ENCODE measurements around the gene CROCC2.

The CROCC2 gene

DNA sequence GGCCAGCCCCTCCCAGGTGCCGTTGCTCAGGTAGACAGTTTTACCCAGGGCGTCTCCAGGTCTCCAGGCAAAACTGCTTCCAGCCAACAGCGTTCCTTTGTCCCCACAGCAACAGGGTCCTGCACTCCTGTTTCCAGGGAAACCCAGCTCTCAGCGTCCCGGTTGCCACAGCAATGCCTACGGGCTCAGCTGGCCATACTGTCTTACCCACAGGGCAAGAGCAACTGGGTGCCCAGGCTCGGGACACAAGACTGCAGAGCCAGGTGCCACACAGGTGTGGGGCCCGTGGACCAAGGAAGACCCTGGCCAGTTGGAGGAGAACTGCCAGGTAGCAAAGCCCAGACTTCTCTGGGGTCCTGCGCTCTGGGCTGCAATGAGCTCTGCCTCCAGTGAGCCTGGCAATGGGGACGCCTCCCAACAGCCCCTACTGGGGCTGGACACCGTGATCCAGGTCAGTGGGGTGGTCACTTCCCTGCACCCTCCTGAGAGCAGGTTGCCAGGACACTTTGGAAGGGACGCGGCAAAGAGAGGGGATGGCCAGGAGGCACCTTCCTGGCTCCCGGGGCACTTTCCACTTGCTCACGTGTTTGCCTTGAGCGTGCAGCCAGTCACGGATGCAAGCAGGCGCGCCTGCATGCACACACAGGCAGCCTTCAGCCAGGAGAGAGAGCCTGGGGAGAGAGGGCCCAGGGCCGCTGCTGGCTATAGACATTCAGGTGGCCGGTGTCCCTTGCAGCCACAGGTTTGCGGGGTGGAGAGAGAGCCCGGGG, at the start of gene CROCC2:
CROCC2 (plus strand) TSS at position 196 of the 770 bp plus-strand sequence; CDS start at position 374, 178 bp downstream.
- Histone ChIP-seq H3K27ac (ENCODE audit: low read depth, low read length) (no peak within 1 kb of the TSS), H3K36me3 (ENCODE audit: control insufficient read depth, insufficient read depth, low read length) (no peaks in the 10 kb centered on the region), H3K4me1 (ENCODE audit: control insufficient read depth, insufficient read depth, low read length) (no peaks in the 10 kb centered on the region), H3K9ac (ENCODE audit: low read length) (no peak within 1 kb of the TSS), H3K4me3 (ENCODE audit: low read depth, low read length) (no peak within 1 kb of the TSS), H3K27me3 (ENCODE audit: control insufficient read depth, insufficient read depth, low read length) (peaks cover 20% of the 10 kb centered on the region; the same call in 1 of the 2 replicates), H3K9me3 (ENCODE audit: control insufficient read depth, insufficient read depth, low read depth, low read length) (no peaks in the 10 kb centered on the region)

GRCh38 chr2:240857039-240858008, 48.8 kb upstream of the CROCC2 start:
- no peaks in the 10 kb centered on the region for H3K4me1 ChIP-seq (ENCODE audit: control insufficient read depth, insufficient read depth, low read length)
- no peak overlapping the region for H3K9ac ChIP-seq (ENCODE audit: low read length)
- no peak overlapping the region for H3K27ac ChIP-seq (ENCODE audit: low read depth, low read length)
- H3K27me3 ChIP-seq (ENCODE audit: control insufficient read depth, insufficient read depth, low read length), result no peaks in the 10 kb centered on the region; the same call in 1 of the 2 replicates
- no peak overlapping the region for H3K4me3 ChIP-seq (ENCODE audit: low read depth, low read length)
- peaks cover 14% of the 10 kb centered on the region for H3K9me3 ChIP-seq (ENCODE audit: control insufficient read depth, insufficient read depth, low read depth, low read length)
- H3K36me3 ChIP-seq (ENCODE audit: control insufficient read depth, insufficient read depth, low read length), result no peaks in the 10 kb centered on the region

DNA sequence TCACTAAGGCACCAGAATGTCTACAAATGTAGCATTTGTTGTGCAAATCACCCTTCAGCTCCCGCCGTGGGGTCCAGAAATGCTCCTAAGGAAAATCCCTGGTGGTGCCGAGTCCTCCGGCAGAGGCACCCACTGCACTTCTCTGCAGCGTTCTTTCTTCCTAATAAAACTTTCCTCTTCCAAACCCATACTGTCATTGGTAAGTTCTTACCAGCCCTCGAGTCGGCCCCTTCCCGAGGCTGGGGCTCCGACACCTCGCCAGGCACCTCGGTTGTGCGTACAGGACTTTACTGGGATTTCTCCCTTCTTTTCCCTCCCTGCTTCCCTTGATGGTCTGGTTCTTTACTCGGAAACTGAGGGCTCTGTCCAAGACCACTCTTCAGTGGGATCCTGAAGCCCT, 47.8 kb upstream of the CROCC2 start:
- Histone ChIP-seq H3K4me1 (ENCODE audit: control insufficient read depth, insufficient read depth, low read length) (no peaks in the 10 kb centered on the region), H3K9me3 (ENCODE audit: control insufficient read depth, insufficient read depth, low read depth, low read length) (peaks cover 14% of the 10 kb centered on the region), H3K9ac (ENCODE audit: low read length) (no peak overlapping the region), H3K27ac (ENCODE audit: low read depth, low read length) (no peak overlapping the region), H3K27me3 (ENCODE audit: control insufficient read depth, insufficient read depth, low read length) (no peaks in the 10 kb centered on the region; the same call in 1 of the 2 replicates), H3K4me3 (ENCODE audit: low read depth, low read length) (no peak overlapping the region), H3K36me3 (ENCODE audit: control insufficient read depth, insufficient read depth, low read length) (no peaks in the 10 kb centered on the region)

- Histone ChIP-seq H3K9ac (ENCODE audit: low read length) (no peak overlapping the region), H3K27ac (ENCODE audit: low read depth, low read length) (no peak overlapping the region)
These were observed 47.3 kb upstream of the CROCC2 start for GRCh38 chr2:240858871-240859270.

GRCh38 chr2:240861547-240861946, 44.6 kb upstream of the CROCC2 start:
- no peak overlapping the region for H3K4me3 ChIP-seq (ENCODE audit: low read depth, low read length)
- H3K4me1 ChIP-seq (ENCODE audit: control insufficient read depth, insufficient read depth, low read length), result no peaks in the 10 kb centered on the region
- H3K27me3 ChIP-seq (ENCODE audit: control insufficient read depth, insufficient read depth, low read length), result no peaks in the 10 kb centered on the region; the same call in 1 of the 2 replicates
- no peak overlapping the region for H3K9ac ChIP-seq (ENCODE audit: low read length)
- no peaks in the 10 kb centered on the region for H3K36me3 ChIP-seq (ENCODE audit: control insufficient read depth, insufficient read depth, low read length)
- no peak overlapping the region for H3K27ac ChIP-seq (ENCODE audit: low read depth, low read length)
- no peaks in the 10 kb centered on the region for H3K9me3 ChIP-seq (ENCODE audit: control insufficient read depth, insufficient read depth, low read depth, low read length)

More at GRCh38 chr2:240858871-240859270, 47.3 kb upstream of the CROCC2 start:
- Histone ChIP-seq H3K9me3 (ENCODE audit: control insufficient read depth, insufficient read depth, low read depth, low read length) (peaks cover 14% of the 10 kb centered on the region), H3K27me3 (ENCODE audit: control insufficient read depth, insufficient read depth, low read length) (no peaks in the 10 kb centered on the region; the same call in 1 of the 2 replicates), H3K36me3 (ENCODE audit: control insufficient read depth, insufficient read depth, low read length) (no peaks in the 10 kb centered on the region), H3K4me1 (ENCODE audit: control insufficient read depth, insufficient read depth, low read length) (no peaks in the 10 kb centered on the region), H3K4me3 (ENCODE audit: low read depth, low read length) (no peak overlapping the region)

DNA sequence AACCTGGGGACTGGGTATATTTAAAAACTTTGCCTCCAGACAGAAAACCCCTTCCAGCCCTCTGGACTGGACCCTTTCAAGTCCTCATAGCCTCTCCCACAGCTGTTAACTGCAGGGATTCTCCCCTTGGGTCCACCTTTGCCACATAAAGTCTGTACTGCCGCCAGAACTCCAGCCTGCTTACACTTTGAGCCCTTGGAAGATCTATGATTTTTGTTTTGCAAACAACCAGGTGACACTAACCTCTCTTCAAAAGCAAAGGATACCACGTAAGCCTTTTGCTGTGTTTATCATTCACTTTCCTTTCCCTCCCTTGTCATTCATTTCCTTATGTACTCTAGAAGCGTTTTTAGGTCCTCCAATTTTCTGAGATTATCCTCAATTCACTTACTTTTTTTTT, 41.7 kb upstream of the CROCC2 start:
- 0 out of 2 replicates have a peak, but pooled peaks cover 2% of the 10 kb centered on the region for H3K4me1 ChIP-seq (ENCODE audit: control insufficient read depth, insufficient read depth, low read length)
- no peaks in the 10 kb centered on the region for H3K9me3 ChIP-seq (ENCODE audit: control insufficient read depth, insufficient read depth, low read depth, low read length)
- no peaks in the 10 kb centered on the region; the same call in 1 of the 2 replicates for H3K27me3 ChIP-seq (ENCODE audit: control insufficient read depth, insufficient read depth, low read length)
- H3K27ac ChIP-seq (ENCODE audit: low read depth, low read length), result no peak overlapping the region
- no peaks in the 10 kb centered on the region for H3K36me3 ChIP-seq (ENCODE audit: control insufficient read depth, insufficient read depth, low read length)
- no peak overlapping the region for H3K9ac ChIP-seq (ENCODE audit: low read length)
- H3K4me3 ChIP-seq (ENCODE audit: low read depth, low read length), result no peak overlapping the region

DNA sequence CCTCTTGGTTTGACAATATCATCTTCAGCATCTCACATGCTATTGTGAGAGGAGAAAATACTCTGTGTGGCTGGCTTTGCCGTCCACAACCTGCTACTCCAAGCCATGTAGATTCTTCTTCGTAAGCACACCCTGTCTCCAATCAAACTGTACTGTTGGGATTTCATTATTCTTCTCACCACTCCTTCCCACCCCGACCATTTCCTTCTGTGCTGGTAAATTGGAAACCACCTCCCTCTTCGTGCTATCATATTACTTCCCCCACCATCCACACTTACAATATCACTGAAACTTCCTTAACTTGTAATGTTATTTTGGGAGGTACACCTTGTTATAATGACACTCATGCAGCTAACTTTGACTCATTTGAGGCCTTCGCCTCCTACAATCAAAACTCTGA, 40.7 kb upstream of the CROCC2 start:
- no peak overlapping the region for H3K4me3 ChIP-seq (ENCODE audit: low read depth, low read length)
- no peaks in the 10 kb centered on the region; the same call in 1 of the 2 replicates for H3K27me3 ChIP-seq (ENCODE audit: control insufficient read depth, insufficient read depth, low read length)
- no peaks in the 10 kb centered on the region for H3K36me3 ChIP-seq (ENCODE audit: control insufficient read depth, insufficient read depth, low read length)
- H3K4me1 ChIP-seq (ENCODE audit: control insufficient read depth, insufficient read depth, low read length), result 0 out of 2 replicates have a peak, but pooled peaks cover 2% of the 10 kb centered on the region
- no peak overlapping the region for H3K9ac ChIP-seq (ENCODE audit: low read length)
- no peaks in the 10 kb centered on the region for H3K9me3 ChIP-seq (ENCODE audit: control insufficient read depth, insufficient read depth, low read depth, low read length)
- H3K27ac ChIP-seq (ENCODE audit: low read depth, low read length), result no peak overlapping the region

GRCh38 chr2:240868286-240869108, 37.6 kb upstream of the CROCC2 start, which contains the start of gene AGXT:
TSS of gene AGXT (plus strand) at chr2:240868824. CDS start at chr2:240868866, 42 bp downstream.
- Histone ChIP-seq H3K36me3 (ENCODE audit: control insufficient read depth, insufficient read depth, low read length) (no peaks in the 10 kb centered on the region), H3K4me3 (ENCODE audit: low read depth, low read length) (no peak within 1 kb of the TSS), H3K4me1 (ENCODE audit: control insufficient read depth, insufficient read depth, low read length) (0 out of 2 replicates have a peak, but pooled peaks cover 2% of the 10 kb centered on the region), H3K27ac (ENCODE audit: low read depth, low read length) (no peak within 1 kb of the TSS), H3K27me3 (ENCODE audit: control insufficient read depth, insufficient read depth, low read length) (no peaks in the 10 kb centered on the region; the same call in 1 of the 2 replicates), H3K9me3 (ENCODE audit: control insufficient read depth, insufficient read depth, low read depth, low read length) (no peaks in the 10 kb centered on the region), H3K9ac (ENCODE audit: low read length) (no peak within 1 kb of the TSS)

- no peak overlapping the region for H3K9ac ChIP-seq (ENCODE audit: low read length)
- H3K4me1 ChIP-seq (ENCODE audit: control insufficient read depth, insufficient read depth, low read length), result peaks cover 2% of the 10 kb centered on the region; the same call in 1 of the 2 replicates
- no peaks in the 10 kb centered on the region for H3K9me3 ChIP-seq (ENCODE audit: control insufficient read depth, insufficient read depth, low read depth, low read length)
- no peaks in the 10 kb centered on the region for H3K27me3 ChIP-seq (ENCODE audit: control insufficient read depth, insufficient read depth, low read length)
- no peaks in the 10 kb centered on the region for H3K36me3 ChIP-seq (ENCODE audit: control insufficient read depth, insufficient read depth, low read length)
- no peak overlapping the region for H3K27ac ChIP-seq (ENCODE audit: low read depth, low read length)
- H3K4me3 ChIP-seq (ENCODE audit: low read depth, low read length), result no peak overlapping the region
These were observed 36.8 kb upstream of the CROCC2 start for GRCh38 chr2:240869109-240869955.
